ENCODE measurements around the gene TCF7L1.

The TCF7L1 gene

DNA sequence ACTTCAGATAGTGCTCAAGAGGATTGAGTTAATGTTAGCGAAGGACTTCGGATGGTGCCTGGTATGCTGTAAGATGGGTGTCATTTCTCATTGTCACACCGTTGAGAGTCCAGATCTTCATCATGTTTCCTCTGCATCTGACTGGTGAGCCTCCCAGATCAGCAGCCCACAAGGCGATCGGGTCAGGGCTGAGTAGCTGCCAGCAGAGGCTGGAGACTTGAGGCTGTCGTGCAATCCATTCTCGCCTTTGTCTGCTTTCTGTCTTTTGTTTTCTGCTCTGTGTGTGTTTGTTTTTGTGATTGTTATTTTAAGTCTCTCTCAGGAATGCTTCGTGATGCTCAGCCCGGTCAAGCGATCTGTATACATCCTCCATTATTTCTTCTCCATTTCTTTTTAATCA lies 98.8 kb downstream of the TCF7L1 start:
- DNase-seq: no peak

DNA sequence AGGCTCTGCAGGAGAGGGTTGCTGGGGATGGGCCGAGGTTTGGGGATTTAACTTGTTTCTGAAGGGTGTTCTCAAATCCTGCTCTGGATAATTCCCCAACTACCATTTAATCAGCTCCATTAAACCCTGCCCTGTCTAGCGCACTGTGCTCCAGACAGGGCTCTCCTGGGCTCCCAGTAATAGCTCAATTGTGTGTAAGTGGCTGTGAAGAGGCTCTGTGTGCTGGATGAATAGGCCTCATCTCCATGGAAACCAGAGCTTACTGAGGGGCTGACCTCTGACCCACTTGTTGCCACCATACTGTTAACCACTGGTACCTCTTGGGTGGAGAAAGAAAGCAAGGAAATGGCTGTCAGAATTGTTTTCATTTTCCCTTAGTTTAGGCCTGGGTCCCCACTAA lies 101.7 kb downstream of the TCF7L1 start:
- DNase-seq: no peak

DNA sequence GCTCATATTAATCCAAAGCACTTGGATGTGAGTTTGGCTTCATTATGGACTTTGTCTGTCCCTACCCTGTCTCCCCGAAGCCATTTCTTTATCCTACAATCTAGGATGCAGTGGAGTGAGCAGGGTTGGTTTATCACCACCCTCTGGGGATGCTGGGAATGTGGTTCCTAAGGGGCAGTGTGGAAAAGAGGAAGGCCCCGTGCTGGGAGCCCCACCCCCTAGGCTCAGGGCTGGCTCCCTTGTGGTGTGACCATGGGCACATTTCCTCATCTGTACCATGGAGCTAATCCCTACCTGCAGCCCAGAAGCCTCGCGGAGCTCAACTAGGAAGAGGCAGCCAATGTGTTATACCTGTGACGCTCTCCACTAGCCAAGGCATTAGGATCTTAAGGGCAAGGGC lies 102.1 kb downstream of the TCF7L1 start:
- DNase-seq: no peak

DNA sequence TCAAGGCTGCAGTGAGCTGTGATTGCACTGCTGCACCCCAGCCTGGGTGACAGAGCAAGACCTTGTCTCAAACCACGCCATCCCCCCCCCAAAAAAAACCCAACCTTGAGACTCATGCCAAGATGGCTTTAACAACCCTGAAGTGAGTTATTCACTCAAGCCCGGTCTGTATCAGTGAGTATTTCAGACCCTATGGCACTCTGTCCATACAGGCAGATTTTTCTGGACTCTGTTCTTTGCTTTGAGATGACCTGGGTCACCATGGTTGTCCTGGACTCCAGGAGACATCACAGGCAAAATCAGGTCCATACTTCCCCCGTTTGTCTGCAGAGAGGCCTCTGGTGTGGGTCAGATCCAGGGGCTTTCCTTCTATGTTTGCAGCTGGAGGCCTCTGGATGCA lies 102.9 kb downstream of the TCF7L1 start:
- DNase-seq: no peak

DNA sequence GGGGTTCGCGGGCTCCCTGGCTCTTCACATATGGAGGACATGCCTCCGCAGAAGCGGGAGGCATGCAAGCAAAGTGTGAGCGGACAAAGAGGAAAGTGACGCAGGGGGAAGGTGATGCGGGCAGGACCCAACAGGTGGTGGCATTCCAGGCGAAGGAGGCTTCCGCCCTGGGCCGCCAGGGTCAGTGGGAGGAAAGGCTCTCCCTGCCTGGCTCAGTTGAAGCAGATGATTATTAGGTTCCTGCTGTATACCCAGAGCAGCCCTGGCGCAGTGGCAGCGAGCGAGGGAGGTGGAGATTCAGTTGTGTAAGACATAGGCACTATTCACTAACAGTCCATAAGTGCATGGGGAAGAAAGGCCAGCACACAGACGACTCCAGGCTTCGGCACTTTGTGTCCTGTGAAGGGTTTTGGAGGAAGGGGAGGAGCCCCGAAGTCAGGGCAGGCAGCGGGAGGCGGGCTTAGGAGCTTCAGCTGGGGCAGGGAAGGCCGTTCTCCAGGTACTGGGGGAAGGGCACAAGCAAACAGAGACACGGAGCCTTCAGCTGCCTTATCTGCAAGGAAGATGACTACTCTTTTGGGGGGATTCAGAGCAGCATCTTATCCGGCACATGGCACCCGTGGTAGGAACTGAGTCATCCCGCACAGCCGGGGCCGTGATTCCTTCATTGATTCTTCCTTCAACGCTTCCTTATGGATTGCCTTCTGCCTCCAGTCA lies 104.8 kb downstream of the TCF7L1 start:
- DNase-seq: peak; percentile 56

DNA sequence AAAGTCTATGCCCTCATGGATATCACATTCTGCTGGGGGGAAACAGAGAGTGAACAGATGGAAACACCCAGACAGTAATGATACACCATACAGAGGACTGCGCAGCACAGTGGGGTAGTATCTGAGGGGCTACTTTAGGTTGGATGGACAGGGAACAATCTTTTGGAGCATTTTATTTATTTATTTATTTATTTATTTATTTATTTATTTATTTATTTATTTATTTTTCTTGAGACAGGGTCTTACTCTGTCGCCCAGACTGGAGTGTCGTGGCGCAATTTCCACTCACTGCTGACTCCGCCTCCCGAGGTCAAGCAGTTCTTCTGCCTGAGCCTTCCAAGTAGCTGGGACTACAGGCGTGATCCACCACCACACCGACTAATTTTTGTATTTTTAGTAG lies 105.4 kb downstream of the TCF7L1 start:
- DNase-seq: no peak

DNA sequence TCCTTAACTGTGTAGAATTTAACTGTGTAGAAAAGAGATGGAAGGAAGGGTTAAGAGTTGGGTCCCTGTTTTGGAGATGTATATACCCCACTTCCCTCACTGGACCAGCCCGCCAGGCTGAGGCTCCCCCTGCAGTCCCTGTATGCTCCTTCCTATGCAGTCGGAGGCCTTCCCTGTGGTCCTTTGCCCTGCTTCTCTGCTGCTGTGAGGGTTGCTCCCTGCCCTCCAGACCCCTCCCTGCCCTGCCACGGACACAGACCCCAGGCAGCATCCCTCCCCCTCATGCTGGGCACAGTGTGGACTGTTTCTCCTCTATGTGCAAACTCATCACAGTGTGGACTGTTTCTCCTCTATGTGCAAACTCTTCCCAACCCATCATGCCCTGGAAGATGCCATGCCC lies 105.9 kb downstream of the TCF7L1 start:
- no peak for DNase-seq

DNA sequence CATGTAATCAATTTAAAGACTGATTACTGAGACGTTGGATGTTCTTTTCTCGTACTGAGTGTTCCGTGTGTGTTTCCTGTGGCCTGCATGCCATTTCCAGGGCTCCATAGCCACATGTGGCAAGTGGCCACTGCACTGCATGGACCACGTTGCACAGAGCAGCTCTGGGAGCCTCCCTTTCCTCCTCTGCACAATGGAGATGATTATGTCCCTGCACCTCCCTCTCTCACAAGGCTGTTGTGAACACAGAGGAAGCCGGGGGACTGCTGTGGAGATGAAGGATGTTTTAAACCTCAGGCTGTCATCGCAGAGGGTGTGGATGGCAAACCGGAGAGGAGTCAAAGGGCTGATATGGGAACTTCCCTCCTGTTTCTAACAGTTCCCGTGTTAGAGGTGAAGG lies 106.9 kb downstream of the TCF7L1 start:
- no peak for DNase-seq

DNA sequence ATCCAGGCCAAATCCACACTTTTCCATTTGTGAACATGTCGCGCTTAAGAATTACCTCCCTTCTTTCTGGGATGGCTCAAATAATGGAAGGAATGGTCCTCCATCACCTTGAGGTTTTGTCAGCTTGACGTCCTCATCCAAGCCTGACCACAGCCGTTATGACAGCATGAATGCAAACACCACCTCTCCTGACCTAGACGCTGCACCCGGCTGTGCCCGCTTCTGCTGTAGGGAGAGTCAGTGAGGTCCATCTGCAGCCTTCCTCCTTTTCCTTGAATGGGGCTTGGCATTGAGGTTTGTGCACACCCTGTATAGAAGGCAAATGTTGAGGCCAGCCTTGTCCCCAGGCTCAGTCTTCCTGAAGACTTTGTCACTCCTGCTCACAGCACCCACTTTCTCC lies 109.1 kb downstream of the TCF7L1 start:
- no peak for DNase-seq

DNA sequence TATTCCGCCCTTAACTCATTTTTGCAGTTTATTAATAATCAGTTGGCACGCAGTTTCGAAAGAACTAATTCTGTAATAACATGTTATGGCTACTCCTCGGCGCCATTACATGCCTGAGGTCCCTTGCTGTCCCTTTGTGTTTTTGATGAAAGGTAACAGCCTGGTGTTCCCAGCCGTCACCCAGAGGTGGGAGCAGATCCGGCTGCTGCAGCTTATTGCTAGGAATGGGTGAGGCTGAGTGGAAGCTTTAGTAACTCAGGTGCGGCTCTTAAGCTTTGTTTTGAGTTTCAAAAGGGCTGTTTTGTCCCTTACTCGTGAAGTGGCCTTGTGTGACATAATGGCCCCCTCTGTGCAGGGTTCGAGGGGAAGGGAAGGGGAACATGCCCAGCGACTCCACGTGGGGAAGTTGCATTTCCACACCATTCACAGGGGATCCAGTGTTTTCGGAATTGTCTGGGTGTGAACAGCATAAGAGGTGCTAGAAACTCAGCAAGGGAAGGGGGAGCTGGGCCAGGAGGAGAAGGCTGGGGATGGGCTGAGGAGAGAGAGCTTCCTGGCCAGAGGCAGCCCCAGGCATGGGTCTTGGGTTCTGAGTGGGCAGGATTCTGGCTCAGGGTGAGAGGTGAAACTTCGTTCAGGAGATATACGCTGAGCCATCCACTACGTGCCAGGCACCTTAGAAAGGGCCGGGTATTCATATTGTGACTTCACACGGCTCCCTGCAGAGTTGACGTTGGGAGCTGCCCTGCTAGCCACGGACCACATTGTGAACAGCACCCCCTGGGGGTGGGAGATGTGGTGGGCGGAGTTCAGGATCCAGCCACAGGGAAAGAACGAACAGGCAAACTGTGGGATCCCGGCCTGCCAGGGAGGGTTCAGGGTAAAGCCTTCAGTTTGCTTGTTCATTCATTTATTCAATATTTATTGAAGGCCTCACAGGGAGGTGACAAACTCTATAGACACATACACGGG lies 110.2 kb downstream of the TCF7L1 start:
- peak; percentile 13 for DNase-seq

DNA sequence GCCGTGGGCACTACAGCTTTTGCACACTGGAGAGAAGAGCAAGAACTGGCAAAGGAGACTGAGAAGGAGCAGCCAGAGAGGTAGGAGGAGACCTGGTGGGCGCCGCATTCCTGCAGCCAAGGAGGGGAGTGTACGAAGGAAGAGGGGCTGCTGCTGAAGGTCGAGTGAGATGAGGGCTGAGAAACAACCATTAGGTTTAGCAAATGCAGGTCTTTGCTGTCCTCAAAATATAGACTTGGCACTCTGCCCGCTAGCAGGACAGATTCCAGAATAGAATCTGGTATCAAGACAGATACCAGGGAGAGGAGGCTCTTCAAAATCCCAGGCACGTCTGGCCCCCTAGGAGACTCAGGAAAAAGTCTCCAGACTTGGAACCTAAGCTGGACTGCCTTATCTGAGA lies 111.6 kb downstream of the TCF7L1 start:
- no peak for DNase-seq

DNA sequence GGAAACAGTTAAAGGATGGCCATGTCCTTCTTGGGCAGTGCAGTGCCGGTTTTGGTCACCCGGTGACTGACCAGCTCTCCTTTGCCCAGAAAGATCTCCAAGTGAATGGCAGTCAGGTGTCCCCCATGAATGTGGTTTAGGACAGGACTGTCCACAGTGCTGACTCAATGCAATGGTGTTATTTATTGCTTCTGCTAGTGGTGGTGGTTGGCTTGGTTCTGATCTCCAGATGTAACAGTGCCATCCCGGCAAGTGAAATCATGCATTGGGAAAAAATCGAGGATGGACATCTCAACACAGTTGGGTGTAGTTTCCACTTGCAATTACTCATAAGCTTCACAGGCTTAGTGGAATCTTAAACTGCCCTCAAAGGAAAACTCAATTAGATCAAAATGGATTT lies 112.7 kb downstream of the TCF7L1 start:
- DNase-seq: no peak

DNA sequence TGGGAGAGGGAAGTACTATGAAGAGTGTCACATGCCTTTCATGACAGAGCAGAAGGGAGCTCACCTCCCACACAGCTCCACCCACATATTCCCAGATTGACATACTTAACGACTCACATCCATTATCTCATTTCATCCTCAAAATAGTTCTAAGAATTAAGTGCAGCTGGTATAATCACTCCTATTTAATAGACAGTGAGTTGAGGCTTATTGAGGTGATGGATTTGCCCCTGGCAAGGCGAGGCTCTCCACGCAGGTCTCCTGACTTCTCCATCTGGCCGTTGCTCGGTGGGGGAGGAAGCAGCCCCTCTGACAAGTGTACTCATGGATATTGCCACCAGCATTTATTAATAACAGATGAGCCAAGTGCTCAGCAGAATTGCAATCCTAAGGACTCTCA lies 113.2 kb downstream of the TCF7L1 start:
- no peak for DNase-seq

DNA sequence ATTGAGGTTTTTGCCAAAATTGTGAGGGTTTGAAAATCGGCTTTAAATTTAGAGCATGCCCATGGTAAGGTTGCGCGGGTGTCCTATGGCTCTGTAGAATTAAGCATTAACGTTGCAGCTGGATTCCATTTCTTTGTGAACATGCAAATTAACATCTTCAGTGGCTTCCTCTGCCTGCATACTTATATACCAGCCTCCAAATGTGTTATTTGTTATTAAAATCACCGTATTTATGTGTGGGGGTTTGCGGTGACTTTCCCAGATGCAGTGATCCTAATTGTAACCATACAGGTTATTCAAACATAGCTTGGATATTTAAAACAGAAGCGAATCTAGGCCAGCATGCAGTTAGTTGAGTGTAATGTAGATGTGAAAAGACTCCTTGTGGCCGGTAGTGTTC lies 114.4 kb downstream of the TCF7L1 start:
- no peak for DNase-seq

DNA sequence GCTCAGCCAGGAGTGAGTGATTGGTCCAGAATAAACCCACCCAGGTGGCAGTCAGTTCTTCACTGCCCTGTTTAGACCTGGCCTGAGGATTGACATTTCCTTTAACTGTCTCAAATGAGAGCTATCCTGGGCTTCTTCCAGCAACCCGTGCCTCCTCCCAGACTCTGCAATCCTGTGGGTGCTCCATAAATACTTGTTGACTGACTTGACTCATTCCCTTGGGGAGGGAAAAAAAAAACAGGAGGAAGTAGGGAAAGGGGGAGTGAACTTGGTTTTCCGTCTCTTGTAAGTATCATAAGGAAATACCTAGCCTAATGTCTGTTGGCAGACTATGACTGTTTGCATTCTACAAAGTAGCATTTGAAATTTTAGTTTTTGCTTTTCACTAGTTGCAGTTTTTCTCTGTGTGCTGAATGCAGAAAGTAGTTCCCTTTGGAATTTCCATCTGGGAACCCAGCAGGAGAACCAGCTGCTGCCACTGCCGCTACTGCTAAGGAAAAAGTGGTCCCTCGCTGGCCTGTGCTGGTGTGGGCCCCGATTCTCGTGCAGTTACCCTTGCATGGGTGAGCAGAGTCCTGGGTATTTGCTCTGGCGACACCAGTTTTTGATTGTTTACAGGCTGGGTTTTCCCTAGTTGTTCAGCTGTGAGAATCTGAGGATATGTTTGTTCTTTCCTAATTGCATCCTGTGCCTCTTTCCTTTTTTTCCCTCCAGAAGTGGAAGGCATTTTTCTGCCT lies 115.7 kb downstream of the TCF7L1 start:
- DNase-seq: no peak

DNA sequence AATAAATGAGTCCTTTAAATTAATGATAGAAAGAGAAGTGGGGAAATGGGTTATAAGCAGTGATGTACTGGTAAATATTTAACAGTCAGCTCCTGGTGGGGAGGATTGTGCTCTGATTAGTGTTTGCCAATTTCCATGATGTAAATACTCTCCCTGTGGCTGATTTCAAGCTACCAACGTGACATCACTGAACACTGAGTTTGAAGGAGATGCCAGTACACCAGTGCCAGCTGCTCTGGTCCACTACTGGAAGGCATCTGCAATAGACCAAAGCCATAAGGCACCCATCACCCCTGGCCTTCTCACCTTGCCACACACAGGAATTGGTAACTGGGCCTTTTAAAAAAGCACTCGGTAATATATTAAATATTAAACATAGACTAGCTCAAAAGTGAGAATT lies 116.9 kb downstream of the TCF7L1 start:
- no peak for DNase-seq

DNA sequence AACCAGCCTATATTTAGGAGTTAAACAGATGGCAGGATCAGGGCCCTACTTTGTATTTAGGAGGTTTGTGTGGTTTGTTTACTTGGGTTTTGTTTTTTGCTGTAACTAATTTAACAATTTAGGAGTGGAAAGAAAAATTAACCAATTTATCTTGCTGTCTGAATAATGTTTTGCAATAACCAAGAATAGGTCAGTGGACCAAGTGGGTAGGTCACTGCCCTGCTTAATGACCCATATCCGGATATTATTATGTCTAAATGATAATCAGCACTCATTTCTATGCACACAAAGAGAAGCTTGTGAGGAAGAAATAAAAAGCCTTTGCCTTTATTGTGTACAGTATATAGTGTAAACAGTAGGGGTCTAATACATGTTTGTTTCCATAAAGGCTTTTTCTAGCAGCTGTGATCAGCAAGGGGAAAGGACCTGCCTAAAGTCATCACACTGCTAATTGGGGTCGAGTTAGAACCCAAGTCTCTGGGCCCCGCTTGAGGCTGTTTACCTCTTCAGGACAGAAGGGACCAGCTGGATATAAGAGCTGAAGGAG lies 118.0 kb downstream of the TCF7L1 start:
- no peak for DNase-seq

DNA sequence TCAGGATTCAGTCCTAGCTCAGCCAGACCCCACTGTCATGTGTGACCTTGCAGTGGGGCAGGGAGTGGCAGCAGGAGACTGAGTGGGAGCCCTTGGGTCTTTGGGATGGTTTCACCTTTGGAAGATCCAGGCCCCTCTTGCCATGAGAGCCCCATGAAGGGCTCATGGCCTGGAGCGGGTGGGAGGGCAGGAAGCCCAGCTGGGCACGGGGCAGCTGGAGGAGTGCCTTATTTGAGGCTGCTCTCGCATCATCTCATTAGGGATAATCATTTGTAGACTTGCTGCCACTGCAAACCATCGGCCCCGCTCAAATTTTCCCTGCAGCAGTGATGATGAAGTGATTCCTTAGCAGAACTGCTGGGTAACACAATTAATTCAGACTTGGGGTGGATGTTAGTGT lies 120.7 kb downstream of the TCF7L1 start:
- DNase-seq: no peak

DNA sequence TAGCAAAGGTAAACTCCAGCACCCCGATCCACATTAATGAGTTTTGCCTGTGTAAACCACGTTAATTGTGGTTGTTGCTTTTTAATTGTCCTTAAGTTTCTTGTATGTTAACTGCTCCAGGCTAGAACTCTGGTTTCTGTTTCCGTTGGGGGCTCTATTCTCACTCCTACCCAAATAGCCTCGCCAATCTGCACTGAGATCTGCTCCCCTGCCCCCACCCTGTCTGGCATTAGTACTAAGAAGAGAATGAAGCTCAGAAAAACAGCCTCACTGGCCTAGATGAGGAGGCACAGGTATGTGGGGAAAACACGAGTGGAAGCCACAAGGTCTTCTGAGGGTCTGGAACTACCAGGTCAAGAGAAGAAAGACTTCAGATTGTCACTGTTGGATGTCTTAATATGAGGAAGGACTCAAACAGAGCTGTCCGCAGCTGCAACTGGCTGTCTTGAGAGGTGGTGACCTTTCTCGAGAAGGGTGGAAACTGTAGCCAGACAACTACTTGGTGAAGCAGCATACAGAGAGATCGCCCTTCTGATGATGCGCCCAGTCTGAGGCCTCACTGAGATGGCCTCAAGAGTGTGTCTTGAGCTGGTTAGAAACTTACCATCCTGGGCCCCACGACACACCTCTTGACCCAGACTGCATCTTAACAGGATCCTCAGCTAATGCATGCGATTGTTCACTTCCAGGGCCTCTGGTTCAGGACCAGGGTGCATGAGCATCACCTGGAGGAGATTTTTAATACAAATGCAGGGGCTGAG lies 121.5 kb downstream of the TCF7L1 start:
- no peak for DNase-seq

DNA sequence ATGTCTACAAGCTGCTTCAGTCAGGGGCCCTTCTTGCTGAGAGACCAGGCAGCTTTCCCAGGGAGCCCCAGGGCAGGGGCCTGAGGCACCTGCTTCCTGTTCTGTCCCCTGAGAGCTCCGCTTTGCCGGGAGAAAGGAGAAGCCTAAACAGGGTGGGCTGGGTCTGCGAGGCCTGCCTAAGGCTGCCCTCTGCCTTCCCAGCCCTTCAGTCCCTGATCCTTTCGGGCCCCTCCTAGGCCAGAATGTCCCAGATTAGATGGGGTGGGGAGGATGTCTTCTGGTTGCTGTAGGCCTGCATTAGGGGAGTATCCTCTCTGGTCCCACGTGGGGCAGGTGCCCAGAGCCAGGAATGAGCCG lies 122.2 kb downstream of the TCF7L1 start:
- no peak for DNase-seq

DNA sequence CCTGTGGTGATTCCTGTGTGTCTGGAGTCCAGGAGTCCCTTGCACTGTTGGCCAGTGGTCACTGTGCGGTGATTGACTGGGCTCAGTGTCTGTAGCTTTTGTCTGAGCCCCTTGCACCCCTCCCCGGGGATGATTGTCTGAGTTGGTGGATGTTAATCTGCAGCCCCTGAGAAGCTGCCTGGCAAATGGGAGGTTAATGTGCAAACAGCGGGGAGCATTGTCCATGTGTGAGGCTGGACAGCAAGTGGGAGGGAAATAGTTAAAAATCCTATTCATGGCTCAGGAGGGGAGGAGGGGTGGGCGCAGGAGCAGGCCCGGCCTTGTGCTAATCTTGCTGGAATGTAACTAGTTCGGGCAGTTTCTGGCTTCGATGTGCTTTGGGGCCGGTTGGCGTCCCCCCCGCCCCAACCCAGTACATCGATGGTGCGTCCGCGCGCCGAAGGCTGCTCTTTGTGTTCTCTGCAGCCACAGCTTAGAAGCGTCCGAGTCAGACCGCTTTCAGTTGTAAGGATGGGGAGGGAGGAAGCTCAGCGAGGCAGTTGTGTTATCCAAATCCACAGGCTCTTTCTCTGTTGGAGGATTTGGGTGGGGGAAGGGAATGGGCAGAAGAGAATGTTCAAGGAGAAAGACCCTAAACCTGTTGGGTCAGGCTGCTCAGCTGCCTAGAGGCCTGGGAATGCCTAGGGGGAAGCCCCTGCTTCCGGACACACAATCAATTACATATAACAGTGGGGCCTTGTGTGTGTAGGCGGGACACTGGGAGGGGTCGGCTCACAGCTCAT lies 122.8 kb downstream of the TCF7L1 start:
- DNase-seq: no peak
